ENCODE results near the gene OTX1.
A peak's percentile ranks its signal among the peaks of the same experiment; 100 is the strongest.

The OTX1 gene

DNA sequence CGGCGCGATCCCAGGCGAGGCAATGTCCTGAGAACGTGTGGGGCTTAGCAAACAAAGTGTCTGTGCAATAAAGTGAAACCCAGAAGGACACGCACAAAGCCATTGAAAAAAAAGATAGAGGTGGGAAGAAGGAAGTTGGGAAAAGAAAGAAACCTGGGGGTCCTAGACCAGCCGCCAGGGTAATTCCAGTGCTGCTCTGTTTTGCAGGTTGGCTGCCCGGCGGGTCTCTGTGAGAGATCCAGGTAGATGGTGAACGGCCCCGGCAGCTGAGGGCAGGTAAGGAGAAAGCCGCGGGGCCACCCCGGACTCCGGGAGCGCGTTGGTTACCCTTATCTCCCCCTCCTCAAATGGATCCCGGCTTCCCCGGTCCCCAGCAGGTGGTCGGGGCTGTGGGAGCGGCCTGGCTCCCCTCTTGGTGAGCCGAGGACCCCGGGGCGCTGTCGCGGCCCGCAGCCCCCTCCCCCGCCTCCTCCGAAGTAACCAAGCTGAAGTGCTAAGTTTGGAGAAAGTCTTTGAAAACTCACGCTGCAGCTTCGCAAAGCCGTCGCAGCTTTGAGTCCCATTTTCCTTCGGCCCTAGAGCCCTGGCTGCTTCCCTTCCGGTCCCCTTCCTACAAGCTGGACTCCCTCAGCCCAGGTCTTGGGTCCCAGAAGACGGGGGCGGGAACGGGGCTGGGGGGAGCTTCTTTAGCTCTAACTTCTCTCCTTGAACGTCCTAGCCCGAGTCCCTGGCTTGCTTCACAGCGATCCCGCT is 588 bp downstream of the OTX1 start:
- Mint-ChIP-seq H3K9me3 (peaks cover 1% of the 10 kb centered on the region), H3K27me3 (peaks cover 47% of the 10 kb centered on the region), H3K4me3 (peak overlapping the region; percentile 82), H3K36me3 (peaks cover 4% of the 10 kb centered on the region), H3K27ac (no peak overlapping the region), H3K4me1 (peaks cover 39% of the 10 kb centered on the region)
- no peak for ATAC-seq (ENCODE audit: low read depth)
- peak in 1 of 2 donors; percentile 38 for DNase-seq (ENCODE audit: low spot score in 2 of 2)

DNA sequence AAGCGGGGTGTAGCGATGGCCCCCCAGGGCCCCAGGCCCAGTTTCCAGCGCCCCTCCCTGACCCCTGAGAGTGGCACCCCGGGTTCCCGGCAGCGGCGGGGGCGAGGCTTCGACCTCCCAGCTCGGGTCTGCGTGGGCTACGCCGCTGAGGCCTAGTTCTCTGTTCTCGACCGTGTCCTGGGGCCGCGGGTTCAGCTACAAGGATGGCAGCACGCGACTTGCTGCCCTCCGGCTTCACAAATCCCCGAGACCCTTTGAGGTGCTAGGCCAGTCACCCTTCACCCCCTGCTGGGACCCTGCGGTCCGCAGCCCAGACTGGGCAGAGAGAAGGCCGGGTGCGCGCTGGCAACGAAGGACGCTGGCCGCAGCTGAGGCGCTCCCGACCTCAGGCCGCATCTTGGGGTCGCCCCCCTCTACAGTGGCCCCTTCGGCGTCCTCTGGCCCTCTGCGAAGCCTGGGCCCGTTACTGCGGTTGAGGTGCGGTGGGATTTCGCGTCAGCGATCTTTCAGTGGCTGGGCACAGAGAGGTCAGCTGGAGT is 1.2 kb downstream of the OTX1 start:
- H3K27me3 Mint-ChIP-seq: peaks cover 50% of the 10 kb centered on the region
- peaks cover 4% of the 10 kb centered on the region for H3K9me3 Mint-ChIP-seq
- ATAC-seq (ENCODE audit: low read depth) (no peak), DNase-seq (ENCODE audit: low spot score in 2 of 2) (peak in 1 of 2 donors; percentile 33)
- H3K27ac Mint-ChIP-seq: no peak overlapping the region
- H3K4me1 Mint-ChIP-seq: peaks cover 41% of the 10 kb centered on the region
- peak overlapping the region; percentile 53 for H3K4me3 Mint-ChIP-seq
- peaks cover 4% of the 10 kb centered on the region for H3K36me3 Mint-ChIP-seq

DNA sequence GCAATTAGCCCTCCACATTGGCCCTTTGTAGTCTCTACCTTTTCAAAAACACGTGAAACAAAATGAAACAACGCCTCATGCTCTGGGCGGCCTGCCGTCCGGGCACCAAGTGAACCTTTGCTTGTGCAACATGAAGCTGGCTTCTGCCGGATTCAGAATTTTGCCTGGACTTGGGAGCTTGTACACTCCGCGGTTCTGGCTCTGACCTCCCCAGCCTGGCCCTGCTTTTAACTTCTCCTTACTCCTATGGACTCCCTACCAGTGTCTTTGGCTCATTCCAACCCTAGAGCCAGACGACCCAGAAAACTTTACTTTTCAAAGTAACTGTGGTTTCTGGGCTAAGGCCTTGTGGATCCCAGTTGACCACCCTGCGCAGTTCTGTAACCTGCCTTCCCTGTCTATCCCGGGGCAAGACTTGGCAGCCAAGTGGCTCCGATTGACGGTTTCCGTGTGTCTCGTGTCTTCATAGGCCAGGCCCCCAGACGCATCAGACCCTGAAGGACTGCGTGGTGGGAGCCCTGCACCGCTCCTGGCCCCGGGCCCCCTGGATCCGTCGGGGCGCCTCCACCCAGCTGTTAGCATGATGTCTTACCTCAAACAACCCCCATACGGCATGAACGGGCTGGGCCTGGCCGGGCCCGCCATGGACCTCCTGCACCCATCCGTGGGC is 1.9 kb downstream of the OTX1 start:
- ATAC-seq (ENCODE audit: low read depth) (no peak), DNase-seq (ENCODE audit: low spot score in 2 of 2) (peak; percentile 4 to 21)
- no peak overlapping the region for H3K27ac Mint-ChIP-seq
- H3K27me3 Mint-ChIP-seq: peaks cover 56% of the 10 kb centered on the region
- H3K9me3 Mint-ChIP-seq: peaks cover 4% of the 10 kb centered on the region
- peaks cover 4% of the 10 kb centered on the region for H3K36me3 Mint-ChIP-seq
- H3K4me3 Mint-ChIP-seq: peak overlapping the region; percentile 35
- peaks cover 48% of the 10 kb centered on the region for H3K4me1 Mint-ChIP-seq

DNA sequence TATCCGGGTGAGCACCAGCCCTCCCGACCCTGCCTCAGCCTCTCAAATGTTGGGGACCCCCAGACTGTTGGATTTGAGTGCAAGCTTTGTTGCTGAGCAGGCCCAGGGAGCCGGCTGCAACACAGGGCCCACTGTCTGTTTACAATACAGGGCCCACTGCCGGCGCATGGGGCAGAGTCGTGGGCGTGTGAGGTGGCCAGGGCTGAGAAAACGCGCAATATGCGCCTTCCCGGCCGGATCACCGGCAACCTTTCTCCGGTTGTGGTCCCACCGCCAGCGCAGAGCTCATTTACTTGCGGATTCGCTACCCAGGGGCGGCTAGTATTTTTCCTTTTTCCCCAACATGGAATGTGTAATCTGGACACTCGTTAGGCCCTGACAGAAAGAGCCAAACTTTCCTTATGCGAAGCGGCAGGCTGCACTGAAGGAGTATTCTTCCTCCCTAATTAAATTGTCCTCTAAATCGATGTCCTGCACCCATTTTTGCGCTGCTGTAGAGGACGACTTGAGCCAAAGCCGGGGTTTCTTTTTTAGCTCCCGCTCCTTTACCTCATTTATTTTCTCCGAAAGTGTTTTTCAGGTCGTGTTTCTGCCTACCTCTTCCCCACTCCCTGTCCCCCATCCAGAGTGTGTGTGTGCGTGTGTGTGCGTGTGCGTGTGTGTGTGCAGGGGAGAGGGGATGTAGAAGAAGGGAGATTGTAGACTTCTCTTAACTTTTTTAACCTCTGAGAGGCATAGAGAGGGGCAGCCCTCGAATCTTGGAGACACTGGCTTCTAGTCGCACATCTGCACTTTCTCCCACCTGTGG is 2.7 kb downstream of the OTX1 start:
- DNase-seq (ENCODE audit: low spot score in 2 of 2) (peak in 1 of 2 donors; percentile 22), ATAC-seq (ENCODE audit: low read depth) (no peak)
- Mint-ChIP-seq H3K36me3 (peaks cover 4% of the 10 kb centered on the region), H3K9me3 (peaks cover 4% of the 10 kb centered on the region), H3K4me3 (no peak overlapping the region), H3K4me1 (peaks cover 45% of the 10 kb centered on the region), H3K27ac (no peak overlapping the region), H3K27me3 (peaks cover 56% of the 10 kb centered on the region)

DNA sequence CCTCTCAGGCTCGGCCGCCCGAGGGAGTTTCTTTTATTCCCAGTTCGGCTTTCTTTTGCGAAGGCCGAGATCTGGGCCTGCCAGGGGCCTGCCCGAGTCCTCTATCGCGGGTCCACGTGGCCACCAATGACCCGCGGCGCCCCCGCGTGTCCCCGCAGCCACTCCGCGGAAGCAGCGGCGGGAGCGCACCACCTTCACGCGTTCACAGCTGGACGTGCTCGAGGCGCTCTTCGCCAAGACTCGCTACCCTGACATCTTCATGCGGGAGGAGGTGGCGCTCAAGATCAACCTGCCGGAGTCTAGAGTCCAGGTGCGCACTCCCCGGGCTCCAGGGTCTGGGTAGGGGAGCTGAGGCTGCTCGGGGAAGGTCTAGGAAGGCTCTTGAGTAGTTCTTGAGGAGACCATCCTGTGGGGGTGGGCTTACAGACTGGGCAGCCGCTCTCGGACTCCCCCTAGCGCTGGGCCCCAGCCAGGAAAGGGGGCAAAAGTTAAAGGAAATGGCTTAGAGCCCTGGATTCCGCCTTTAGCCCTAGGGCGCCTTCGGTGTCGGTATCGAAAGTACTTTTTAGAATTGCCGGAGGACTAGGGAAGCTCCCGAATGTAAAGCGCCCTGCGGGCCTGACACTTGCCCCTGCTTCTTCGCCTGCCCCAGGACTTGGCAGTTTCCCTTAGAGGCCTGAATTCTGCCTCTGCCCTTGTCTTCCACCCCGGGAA is 3.4 kb downstream of the OTX1 start:
- H3K9me3 Mint-ChIP-seq: peaks cover 3% of the 10 kb centered on the region
- no peak for ATAC-seq (ENCODE audit: low read depth)
- H3K4me3 Mint-ChIP-seq: peak overlapping the region; percentile 44
- H3K27me3 Mint-ChIP-seq: peaks cover 55% of the 10 kb centered on the region
- H3K36me3 Mint-ChIP-seq: peaks cover 2% of the 10 kb centered on the region
- peak in 1 of 2 donors; percentile 43 for DNase-seq (ENCODE audit: low spot score in 2 of 2)
- H3K27ac Mint-ChIP-seq: no peak overlapping the region
- H3K4me1 Mint-ChIP-seq: peaks cover 44% of the 10 kb centered on the region

DNA sequence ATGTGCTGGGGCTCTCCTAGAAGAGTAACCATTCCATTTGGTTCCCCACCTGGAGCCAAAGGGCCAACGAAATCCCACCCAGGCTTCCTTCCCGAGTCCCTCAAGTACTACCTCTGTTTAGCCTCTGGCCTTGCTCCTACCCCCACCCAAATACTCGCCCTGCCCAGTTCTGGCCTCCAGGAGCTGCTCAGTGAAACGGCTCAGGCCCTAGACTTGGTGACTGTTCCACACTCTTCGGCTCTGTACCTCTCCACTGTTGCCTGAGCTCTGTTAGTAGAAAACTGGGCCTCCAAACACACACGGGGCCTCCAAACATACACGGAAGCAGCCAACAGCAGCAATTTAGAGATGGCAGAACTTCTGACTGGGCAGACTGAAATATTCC is 4.2 kb downstream of the OTX1 start:
- Mint-ChIP-seq H3K27me3 (peaks cover 50% of the 10 kb centered on the region), H3K27ac (no peak overlapping the region), H3K36me3 (peaks cover 1% of the 10 kb centered on the region), H3K4me3 (no peak overlapping the region), H3K9me3 (peaks cover 3% of the 10 kb centered on the region), H3K4me1 (peaks cover 40% of the 10 kb centered on the region)
- DNase-seq (ENCODE audit: low spot score in 2 of 2) (no peak), ATAC-seq (ENCODE audit: low read depth) (no peak)

DNA sequence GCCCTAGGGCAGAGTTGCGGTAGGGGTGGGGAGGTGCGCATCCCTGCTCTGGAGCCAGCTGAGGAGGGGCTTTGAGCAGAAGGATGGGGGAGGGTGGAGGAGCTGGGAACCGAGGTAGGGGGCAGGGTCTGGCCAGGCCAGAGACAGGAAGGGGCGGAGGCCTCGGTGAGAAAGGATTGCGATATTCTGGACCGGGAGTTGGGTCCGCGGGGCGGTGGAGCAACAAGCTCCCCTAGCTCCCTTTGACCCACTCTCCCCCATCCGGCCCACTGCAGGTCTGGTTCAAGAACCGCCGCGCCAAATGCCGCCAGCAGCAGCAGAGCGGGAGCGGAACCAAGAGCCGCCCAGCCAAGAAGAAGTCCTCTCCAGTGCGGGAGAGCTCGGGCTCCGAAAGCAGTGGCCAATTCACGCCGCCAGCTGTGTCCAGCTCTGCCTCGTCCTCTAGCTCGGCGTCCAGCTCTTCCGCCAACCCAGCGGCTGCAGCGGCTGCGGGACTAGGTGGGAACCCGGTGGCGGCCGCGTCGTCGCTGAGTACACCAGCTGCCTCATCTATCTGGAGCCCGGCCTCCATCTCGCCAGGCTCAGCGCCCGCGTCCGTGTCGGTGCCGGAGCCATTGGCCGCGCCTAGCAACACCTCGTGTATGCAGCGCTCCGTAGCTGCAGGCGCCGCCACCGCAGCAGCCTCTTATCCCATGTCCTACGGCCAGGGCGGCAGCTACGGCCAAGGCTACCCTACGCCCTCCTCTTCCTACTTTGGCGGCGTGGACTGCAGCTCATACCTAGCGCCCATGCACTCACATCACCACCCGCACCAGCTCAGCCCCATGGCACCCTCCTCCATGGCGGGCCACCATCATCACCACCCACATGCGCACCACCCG is 4.8 kb downstream of the OTX1 start:
- no peak overlapping the region for H3K4me3 Mint-ChIP-seq
- H3K27me3 Mint-ChIP-seq: peaks cover 52% of the 10 kb centered on the region
- peak overlapping the region; percentile 24 for H3K27ac Mint-ChIP-seq
- H3K9me3 Mint-ChIP-seq: peaks cover 3% of the 10 kb centered on the region
- peaks cover 38% of the 10 kb centered on the region for H3K4me1 Mint-ChIP-seq
- DNase-seq (ENCODE audit: low spot score in 2 of 2) (peak in 1 of 2 donors; percentile 25), ATAC-seq (ENCODE audit: low read depth) (no peak)
- no peaks in the 10 kb centered on the region for H3K36me3 Mint-ChIP-seq

DNA sequence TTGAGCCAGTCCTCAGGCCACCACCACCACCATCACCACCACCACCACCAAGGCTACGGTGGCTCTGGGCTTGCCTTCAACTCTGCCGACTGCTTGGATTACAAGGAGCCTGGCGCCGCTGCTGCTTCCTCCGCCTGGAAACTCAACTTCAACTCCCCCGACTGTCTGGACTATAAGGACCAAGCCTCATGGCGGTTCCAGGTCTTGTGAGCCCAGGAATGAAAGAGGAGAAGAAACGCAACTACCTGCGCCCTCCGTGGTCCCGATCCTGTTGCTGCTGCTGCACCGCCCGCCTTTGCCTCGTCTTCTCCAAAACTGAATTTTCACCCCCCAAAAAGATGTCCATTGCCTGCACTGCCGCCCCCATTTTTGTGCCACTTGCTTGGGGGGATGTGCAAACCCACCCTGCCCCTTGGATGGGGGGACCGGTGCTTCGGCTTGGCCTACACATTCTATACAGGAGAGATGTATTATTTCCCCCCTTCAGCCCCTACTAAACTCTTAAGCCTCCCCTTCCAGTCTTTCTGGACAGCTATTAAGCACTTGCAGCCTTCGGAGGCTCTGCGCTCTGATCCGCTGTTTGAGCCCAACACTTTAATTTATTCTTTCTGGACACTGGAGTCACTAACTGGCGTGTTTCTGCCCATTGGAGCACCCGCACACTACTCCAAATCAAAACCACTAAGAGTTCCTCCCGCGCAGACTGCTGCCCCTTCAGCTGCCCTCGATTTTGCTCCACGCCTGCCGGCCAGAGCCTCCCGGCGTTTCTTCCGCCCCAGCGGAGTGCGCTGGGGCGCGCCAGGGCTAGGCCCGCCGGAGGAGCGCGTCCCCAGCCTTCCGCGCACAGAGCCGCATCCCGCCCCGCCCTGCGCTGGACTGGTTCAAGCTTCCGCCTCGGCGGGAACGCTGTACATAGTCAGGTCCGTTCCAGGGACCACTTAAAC is 5.7 kb downstream of the OTX1 start:
- Mint-ChIP-seq H3K9me3 (peaks cover 3% of the 10 kb centered on the region), H3K4me3 (peak overlapping the region; percentile 52), H3K27me3 (peaks cover 47% of the 10 kb centered on the region), H3K27ac (peak overlapping the region; percentile 24), H3K36me3 (no peaks in the 10 kb centered on the region), H3K4me1 (peaks cover 34% of the 10 kb centered on the region)
- DNase-seq (ENCODE audit: low spot score in 2 of 2): peak in 1 of 2 donors; percentile 19
- peak; percentile 26 for ATAC-seq (ENCODE audit: low read depth)

DNA sequence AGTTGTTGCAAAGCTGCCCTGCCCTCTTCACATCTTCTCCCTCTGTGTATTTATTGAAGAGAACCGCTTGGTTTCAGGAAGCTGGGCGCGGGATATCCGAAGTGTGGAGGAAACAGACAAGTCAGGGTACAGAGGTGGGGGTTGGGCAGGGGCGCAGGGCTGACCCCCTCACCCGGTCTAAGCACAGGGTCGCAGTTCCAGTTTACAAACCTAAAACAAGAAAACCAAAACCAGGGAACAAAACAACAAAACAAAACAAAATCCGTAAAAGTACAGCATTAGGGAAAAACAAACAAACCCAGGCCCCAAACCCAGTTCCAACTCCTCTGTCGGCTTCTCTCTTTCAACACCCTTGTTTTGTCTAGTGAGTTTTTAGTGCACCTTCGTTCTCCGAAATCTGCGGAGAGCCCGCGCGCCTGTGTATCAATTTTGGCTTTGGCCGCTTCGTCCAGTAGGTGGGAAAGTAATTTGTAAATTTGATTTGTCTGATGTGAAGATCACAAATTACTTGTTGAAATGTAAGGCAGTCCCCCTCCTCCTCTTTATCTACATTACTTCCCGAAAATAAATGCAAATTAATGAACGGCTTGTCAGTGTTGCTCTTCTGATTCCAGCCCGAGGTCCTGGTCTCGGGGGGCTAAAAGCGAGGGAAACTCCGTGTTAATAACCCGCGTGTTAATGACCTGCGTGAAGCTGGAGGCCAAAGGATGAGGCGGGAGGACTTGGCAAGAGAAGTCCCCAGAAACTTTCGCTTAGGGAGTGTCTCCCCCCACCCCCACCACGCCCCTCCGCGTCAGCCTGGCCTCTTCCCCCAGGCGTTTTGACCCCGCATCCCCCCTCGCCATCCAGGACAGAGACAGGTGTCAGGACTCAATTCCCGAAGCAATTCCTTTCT is 6.9 kb downstream of the OTX1 start:
- no peak for ATAC-seq (ENCODE audit: low read depth)
- peak overlapping the region; percentile 17 for H3K4me3 Mint-ChIP-seq

DNA sequence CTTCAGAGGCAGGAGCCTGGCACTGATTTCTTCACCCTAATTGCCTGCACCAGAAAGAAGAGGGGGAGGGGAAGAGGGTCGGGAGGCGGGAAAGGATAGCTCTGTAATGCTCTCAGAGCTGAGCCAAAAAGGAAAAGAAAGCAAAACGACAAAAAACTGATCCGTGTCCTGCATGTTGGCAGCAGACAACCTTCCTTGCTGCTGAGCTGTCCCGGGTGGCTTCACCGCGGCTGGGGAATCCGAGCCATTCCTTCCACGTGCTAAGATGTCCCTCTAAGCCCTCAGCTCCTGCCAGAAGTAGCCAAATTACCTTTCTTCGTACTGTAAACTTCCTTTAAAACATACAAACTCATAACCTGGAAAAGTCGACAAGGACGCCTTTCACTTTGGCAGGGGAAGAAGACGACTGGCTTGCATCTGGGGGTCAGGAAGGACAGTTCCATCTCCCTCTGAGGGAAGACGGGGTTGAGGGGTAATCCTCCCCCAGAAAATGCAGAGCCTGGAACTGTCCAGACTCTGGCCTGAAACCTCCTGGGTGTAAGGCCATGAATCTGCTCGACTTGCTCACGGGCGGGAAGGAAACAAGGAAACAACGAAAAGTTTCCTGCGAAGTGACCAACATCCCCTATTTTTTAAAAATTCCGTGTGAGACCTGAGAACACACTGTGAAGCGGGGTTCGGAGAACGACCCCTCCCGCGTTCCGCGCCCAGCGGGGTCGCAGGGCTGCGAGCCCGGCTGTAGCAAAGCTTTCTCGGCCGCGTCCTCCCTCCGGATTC is 7.7 kb downstream of the OTX1 start:
- H3K4me1 Mint-ChIP-seq: peaks cover 27% of the 10 kb centered on the region
- peaks cover 3% of the 10 kb centered on the region for H3K9me3 Mint-ChIP-seq
- no peaks in the 10 kb centered on the region for H3K36me3 Mint-ChIP-seq
- H3K27me3 Mint-ChIP-seq: peaks cover 43% of the 10 kb centered on the region
- peak overlapping the region; percentile 57 for H3K4me3 Mint-ChIP-seq
- H3K27ac Mint-ChIP-seq: no peak overlapping the region
- ATAC-seq (ENCODE audit: low read depth): no peak
- peak; percentile 9 to 20 for DNase-seq (ENCODE audit: low spot score in 2 of 2)

More for the DNA sequence above, 6.9 kb downstream of the OTX1 start:
- H3K4me1 Mint-ChIP-seq: peaks cover 28% of the 10 kb centered on the region
- no peaks in the 10 kb centered on the region for H3K36me3 Mint-ChIP-seq
- peak in 1 of 2 donors; percentile 5 for DNase-seq (ENCODE audit: low spot score in 2 of 2)
- peak overlapping the region; percentile 24 for H3K27ac Mint-ChIP-seq
- H3K27me3 Mint-ChIP-seq: peaks cover 46% of the 10 kb centered on the region
- peaks cover 3% of the 10 kb centered on the region for H3K9me3 Mint-ChIP-seq

All from memory B cell (primary cell).